ENCODE results near the gene FAM131B.
"Not testable (repeated sequence)": the region's sequence is repeated elsewhere in the genome, so short reads cannot be mapped to it uniquely, and the experiment has no call there.

Gene FAM131B

DNA sequence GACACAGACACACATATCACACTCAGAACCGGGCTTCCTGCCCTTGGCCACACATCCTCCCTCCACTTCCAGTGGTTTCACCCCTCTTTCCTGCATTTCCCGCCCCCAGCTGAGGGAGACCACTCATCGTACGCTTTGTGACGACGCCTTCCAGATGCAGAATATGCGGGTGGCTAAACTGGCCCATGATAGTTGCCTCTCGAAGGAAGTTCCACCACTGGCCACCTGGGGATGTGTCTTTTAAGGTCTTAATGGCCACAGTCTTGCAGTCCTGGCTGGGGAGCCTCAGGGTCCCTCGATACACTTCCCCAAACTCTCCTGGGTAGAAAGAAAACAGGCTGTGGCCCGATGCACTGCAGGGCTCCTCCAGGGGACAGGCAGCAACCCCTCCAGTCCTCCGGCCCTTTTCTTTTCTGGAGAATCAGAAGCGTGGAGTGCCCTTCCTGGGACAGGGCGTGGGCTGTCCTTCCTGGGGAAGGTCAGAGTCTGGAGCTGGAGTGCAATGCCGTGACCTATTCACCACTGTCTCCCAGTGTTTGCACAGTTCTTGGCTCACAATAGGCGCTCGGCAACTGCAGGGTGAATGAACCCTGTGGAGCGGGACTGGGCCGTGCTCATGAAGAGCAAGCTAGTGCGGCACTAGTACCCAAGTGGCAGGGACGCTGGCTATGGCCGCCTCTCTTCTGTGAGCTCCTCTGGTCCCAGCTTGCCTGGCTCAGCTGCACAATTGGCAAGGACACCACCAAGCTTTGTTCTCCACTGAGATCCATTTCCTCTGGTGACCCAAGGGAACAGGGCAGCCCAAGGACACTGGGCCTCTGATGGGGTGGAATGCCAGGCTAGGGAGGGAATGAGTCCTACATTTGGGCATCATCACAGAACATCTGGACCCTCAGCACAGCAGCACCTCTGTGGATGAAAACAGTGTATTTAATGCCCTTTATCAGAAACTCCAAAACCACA is 33.0 kb upstream of the FAM131B start:
- TF ChIP-seq, protein P1, sequence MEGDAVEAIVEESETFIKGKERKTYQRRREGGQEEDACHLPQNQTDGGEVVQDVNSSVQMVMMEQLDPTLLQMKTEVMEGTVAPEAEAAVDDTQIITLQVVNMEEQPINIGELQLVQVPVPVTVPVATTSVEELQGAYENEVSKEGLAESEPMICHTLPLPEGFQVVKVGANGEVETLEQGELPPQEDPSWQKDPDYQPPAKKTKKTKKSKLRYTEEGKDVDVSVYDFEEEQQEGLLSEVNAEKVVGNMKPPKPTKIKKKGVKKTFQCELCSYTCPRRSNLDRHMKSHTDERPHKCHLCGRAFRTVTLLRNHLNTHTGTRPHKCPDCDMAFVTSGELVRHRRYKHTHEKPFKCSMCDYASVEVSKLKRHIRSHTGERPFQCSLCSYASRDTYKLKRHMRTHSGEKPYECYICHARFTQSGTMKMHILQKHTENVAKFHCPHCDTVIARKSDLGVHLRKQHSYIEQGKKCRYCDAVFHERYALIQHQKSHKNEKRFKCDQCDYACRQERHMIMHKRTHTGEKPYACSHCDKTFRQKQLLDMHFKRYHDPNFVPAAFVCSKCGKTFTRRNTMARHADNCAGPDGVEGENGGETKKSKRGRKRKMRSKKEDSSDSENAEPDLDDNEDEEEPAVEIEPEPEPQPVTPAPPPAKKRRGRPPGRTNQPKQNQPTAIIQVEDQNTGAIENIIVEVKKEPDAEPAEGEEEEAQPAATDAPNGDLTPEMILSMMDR (IDR thresholded peaks at IDR 0.05; ENCODE audit: borderline replicate concordance, control extremely low read depth, extremely low read depth, insufficient read depth, missing control alignments), result no peak
- in situ Hi-C loops (cut with MboI; ENCODE audit: low sequenced_read_pairs, unreplicated experiment), result no loop called here
- DNase-seq (ENCODE audit: low spot score), result no peak

DNA sequence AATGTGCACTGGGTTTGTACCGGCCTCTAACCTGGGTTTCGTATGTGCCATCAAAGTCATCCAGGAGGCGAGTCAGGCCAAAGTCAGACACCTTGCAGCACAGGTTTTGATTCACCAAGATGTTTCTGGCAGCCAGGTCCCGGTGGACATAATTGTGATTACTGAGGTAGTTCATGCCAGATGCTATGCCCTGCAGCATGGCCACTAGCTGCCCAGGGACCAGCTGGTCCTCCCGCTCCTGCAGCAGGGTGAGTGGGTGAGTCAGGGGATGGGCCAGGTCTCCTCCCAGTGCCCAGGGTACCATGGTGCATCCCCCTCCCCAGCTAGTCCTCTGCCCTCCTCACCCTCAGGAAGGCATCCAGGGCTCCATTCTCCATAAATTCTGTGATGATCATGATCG is 32.3 kb upstream of the FAM131B start:
- in situ Hi-C loops (cut with MboI; ENCODE audit: low sequenced_read_pairs, unreplicated experiment), result no loop called here
- DNase-seq (ENCODE audit: low spot score), result no peak
- TF ChIP-seq, protein P1 (IDR thresholded peaks at IDR 0.05; ENCODE audit: borderline replicate concordance, control extremely low read depth, extremely low read depth, insufficient read depth, missing control alignments), result no peak

DNA sequence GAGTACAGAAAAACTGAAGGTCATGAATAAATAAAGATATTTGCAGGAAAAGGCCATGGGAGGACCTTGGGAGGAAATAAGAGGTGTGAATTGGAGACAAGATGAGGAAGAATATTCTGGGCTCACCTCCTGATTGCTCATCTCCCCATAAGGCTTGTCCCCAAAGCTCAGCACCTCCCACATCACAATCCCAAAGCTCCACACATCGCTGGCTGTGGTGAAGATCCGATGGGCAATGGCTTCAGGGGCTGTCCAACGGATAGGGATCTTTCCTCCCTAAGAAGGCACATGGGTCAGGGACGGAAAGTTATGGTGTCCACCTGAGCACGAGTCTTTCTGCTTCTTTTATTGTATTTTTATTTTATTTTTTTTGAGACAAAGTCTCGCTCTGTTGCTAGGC is 31.6 kb upstream of the FAM131B start:
- TF ChIP-seq, protein P1 (IDR thresholded peaks at IDR 0.05; ENCODE audit: borderline replicate concordance, control extremely low read depth, extremely low read depth, insufficient read depth, missing control alignments), result no peak
- in situ Hi-C loops (cut with MboI; ENCODE audit: low sequenced_read_pairs, unreplicated experiment), result no loop called here
- no peak for DNase-seq (ENCODE audit: low spot score)

DNA sequence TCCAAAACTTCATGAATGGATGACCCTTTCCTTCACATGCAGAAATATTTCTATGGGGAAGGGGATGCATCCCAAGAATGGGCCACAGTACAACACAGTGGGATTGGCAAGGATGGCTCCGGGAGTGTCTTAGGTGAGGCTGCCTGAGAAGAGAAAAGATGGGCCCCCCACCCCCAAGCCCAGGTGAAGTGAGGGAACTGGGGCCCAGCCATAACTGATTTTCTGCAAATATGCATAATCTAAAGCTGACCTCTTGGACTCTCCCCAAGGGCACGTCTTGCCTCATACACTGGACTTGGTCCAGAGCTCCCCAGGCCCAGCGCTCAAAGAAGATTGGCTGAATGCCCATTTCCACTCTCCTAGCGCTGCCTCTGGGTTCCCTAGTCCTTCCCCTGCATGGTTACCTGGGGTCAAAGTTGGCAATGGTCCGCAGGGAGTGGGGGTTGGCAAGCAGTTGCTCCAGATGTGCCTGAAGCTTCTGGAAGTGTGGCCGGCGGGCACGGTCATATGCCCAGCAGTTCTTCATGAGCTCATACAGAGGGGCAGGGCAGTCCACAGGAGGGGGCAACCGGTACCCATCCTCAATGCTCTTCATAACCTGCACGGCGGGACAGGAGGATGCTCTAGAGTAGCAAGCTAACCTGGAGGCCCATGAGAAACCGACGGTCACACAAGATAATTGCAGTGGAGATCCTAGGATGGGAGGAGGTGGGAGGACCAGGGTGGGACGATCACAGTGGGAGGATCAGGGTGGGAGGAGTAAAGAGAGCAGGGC is 30.9 kb upstream of the FAM131B start:
- no peak for DNase-seq (ENCODE audit: low spot score)
- in situ Hi-C loops (cut with MboI; ENCODE audit: low sequenced_read_pairs, unreplicated experiment), result no loop called here
- TF ChIP-seq, protein P1 (IDR thresholded peaks at IDR 0.05; ENCODE audit: borderline replicate concordance, control extremely low read depth, extremely low read depth, insufficient read depth, missing control alignments), result no peak

GRCh38 chr7:143392875-143393266 is 30.4 kb upstream of the FAM131B start:
- in situ Hi-C loops (cut with MboI; ENCODE audit: low sequenced_read_pairs, unreplicated experiment), result no loop called here
- TF ChIP-seq, protein P1 (IDR thresholded peaks at IDR 0.05; ENCODE audit: borderline replicate concordance, control extremely low read depth, extremely low read depth, insufficient read depth, missing control alignments), result no peak

DNA sequence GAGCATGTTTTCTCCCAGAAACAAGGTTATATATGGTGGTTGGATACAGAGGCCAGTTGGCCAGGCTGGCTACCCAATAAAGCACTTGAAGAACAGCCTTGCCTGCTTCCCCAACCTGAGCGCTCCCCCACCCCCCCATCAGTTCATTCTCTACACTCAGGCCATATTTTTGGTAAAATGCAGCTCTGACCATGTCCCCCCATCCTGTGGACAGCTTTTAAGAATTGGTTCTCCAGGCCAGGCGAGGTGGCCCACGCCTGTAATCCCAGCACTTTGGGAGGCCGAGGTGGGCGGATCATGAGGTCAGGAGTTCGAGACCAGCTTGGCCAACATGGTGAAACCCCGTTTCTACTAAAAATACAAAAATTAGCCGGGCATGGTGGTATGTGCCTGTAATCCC is 29.9 kb upstream of the FAM131B start:
- DNase-seq (ENCODE audit: low spot score); in situ Hi-C loops (cut with MboI; ENCODE audit: low sequenced_read_pairs, unreplicated experiment): not testable (repeated sequence)

More at GRCh38 chr7:143392875-143393266, 30.4 kb upstream of the FAM131B start:
- no peak for DNase-seq (ENCODE audit: low spot score)
